GM21825 (cell line): Measurements from ENCODE around the gene DNAJC22.
"Not testable (repeated sequence)": the region's sequence is repeated elsewhere in the genome, so short reads cannot be mapped to it uniquely, and the experiment has no call there.

Source experiments
- ATAC-seq: cut with Tn5 transposase; IDR thresholded peaks from one replicate; pipeline ENCODE4 v1.9.1; 2021; ENCODE audit warnings: mild to moderate bottlenecking, moderate library complexity; ENCODE audit not compliant: unreplicated experiment

Gene DNAJC22

DNA sequence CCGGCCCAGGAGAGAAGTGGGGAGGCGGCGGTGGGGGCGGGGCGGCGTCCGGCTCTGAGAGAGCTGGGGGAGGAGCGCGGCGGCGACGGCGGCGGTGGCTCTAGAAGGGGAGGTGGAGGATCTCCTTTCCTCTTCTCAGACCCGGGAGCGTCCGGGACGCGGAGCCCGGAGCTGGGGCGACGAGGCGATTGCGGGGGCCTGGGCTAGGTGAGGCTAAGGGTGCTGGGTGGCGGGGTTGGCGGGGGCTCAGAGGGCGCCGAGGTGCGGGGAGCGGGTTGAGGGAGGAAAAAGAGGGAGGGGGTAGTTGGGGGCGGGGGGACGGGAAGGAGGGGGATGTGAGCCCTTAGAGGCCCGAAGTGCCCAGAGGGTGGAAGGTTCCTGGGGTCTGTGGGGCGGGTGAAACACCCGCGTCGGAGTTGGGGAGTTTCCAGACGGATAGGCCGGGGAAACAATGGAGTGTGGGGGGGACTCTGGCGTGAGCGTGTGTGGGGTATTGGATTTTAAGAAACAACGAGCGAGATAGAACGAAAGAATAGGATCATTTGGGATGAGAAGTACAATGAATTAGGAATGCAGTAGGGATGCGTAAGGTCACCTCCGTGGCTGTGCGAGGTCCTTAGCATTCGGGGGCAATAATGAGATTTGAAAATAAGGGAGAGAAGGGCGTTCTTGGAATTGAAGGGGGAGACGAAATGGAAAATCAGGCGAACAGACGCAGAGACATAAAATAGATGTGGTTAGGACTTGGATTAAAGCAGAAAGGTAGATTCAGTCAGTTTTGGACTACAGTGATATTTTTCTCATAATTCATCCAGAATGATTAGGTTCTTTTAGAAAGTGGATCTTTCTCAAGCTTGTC lies 20.9 kb downstream of the DNAJC22 start, which contains the start of gene SPATS2:
TSS of gene SPATS2 (plus strand) at position 82 of the 859 bp plus-strand sequence. CDS start 93,551 bp downstream, outside the sequence.
- ATAC-seq: peak; percentile 4

DNA sequence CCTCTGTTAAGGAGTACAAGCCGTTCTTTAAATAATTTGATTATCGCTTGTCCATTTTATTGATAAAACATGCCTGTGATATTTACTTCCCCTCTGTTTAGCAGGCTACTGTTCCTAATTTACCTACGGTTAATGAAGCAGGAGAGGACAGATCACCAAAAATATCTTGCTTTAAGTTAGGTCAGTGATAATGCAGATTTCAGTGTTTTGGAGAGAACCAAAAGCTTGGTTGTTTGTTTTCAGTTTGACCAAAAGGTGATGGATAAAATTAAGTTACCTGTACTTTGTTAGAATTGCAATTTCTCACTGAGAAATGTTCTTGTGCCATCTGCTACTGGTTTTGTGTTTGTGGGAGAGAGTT lies 21.5 kb downstream of the DNAJC22 start:
- no peak for ATAC-seq

DNA sequence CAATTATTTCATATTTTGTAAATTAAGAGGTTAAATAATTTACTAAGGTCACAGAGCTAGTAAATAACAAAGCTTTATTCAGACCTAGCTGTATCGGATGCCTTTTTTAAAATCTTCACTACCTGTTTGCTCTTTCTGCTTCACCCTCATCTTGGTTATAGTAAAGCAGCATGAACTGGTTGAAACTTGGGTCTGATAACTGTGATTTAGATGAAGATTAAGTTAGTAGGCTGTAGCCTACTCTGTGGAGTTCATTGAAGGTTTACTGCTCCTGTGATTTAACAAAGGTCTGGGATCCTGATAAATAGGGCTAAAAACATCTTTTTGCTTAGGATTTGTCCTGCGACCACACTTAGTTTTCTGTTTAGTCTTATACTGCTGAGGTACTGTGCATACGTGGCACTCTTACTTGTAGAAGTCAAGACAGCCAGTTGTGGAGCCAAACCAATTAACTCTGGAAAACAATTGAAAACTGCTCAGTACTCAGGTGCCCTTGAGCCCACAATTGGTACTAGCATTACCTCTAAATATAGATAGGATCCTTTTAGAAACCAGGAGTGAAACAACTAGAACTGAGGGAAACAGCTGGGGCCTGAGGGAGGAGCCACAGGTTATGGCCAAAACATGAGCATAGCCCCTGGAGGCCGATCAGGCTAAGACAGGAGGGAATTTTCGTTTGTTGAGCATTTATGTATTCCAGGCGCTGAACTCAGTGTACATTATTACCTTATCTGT lies 22.9 kb downstream of the DNAJC22 start:
- ATAC-seq: peak; percentile 43

DNA sequence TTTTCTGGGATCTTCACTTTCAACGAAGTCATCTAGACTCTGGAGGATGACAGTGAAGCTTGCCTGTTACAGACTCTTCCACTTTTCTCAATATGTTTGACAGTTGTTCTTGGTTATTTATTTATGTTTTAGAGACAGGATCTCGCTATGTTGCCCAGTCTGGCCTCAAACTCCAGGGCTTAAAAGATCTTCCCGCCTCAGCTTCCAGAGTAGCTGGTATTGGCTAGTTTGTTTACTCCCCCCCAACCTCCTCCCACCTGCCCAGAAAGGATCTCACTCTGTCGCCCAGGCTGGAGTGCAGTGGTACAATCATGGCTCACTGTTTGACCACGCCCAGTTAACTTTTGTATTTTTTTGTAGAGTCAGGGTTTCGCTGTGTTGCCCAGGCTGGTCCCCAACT lies 23.9 kb downstream of the DNAJC22 start:
- no peak for ATAC-seq

DNA sequence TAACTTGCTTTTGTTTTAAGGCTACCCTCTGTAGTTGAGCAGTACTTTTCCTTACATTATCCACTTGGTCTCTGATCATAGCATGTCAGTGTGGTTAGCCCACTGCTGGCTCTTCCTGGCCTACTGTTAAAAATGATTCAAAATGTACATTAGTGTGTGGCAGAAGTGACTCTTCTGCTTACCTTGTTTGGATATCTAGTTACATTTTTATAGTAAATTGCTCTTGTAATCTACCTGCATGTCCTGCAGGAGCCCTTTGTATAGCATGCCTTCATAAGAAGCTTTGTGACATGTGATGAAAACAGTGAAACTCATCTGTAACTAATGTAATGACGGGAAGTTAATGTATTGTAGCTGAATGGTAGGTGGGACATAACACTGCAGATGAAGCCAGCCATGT lies 28.7 kb downstream of the DNAJC22 start:
- no peak for ATAC-seq

DNA sequence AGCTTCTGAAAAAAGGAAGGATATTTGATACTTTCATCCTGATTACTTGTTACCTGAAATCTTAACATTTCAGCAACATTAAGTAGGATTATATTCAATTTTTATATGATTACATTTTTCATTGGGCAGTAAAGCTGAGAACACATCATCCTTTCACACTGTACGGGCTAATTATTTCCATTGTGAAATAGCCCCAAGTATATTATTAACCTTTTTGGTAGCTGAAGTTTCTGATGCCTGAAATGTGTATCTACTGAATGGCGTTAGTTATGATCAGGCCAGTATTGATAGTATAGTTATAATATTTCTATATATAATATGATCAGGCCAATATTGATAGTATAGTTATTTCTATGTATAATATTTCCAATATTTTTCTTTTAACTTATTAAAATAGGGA lies 30.7 kb downstream of the DNAJC22 start:
- no peak for ATAC-seq

DNA sequence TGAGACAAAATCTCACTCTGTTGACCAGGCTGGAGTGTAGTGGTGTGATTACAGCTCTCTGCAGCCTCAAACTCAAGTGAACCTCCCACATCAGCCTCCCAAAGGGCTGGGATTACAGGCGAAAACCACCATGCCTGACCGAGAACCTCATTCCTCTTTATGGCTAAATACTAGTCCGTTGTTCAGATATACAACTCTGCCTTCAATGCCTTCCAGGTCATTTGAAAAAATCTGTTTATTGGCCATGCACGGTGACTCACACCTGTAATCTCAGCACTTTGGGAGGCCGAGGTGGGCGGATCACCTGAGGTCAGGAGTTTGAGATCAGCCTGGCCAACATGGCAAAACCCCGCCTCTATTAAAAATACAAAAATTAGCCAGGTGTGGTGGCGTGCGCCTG lies 33.5 kb downstream of the DNAJC22 start:
- not testable (repeated sequence) for ATAC-seq

DNA sequence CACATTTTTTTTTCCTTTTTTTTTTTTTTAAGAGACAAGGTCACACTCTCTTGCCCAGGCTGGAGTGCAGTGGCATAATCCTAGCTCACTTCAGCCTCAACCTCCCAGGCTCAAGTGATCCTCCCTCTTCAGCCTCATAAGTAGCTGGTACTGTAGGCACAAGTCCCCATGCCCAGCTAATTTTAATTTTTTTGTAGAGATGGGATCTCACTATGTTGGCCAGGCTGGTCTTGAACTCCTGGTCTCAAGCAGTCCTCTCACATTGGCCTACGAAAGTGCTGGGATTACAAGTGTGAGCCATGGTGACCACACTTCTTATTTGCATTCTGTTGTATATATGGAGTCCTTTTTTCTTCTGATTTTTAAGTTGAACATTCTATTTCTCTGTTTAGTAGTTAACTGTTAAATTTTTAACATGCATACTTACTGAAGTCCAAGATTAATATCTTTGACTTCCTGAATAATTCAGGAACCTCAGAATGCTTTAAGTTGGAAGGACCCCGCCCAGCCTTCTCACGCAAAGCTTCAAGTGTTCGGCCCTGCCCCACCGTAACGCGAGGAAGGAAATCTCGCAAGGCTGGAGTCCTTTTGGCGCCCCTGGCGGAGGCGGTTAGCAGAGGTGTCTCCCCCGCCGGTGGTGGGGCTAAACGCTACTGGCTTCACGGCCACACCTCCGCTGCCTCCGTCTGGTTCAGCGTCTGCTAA lies 42.1 kb downstream of the DNAJC22 start:
- ATAC-seq: no peak

DNA sequence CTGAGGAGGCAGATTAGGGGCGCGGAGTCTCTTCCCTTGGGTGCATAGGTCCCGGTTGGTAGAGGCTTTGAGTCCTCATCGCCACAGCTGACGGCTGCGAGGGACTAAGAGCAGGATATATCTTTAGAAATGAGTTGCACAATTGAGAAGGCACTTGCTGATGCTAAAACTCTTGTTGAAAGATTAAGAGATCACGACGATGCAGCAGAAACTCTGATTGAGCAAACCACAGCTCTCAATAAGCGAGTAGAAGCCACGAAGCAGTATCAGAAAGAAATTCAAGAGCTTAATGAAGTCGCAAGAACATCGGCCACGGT lies 42.7 kb downstream of the DNAJC22 start:
- no peak for ATAC-seq

DNA sequence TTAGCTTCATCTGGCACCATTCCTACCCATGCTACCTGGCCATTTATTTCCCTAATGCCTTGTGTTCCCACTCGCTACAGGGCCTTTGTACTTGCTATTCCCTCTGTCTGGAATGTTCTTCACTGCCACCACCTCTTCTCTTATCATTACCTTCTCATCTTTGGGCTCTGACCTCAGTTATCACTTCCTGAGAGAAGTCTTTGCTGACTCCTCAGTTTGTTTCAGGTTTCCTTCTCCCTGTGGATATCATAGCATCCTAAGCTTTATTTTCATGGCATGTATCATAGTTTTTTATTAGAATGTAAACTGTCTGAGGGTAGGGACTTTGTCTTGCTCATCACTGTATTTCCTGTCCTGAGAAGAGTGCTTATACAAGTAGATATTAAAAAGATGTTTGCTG lies 50.3 kb downstream of the DNAJC22 start:
- no peak for ATAC-seq

DNA sequence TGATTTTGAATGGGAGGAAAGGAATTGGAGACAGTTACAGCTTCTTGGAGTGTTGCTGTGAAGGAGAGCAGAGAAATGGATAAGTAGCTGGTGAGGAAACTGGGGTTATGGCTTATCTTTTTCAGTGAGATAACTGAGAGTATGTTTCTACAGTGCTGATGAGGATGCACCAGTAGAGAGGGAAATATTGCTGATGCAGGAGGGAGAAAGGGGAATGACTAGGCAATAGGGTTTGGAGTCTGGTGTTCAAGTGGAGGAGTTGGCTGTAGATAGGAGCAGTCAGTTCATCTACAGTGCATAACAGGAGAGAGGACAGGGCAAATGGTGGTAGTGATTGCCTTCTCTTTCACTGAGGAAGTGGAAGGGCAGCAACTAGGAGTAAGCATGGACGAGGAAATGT lies 53.6 kb downstream of the DNAJC22 start:
- ATAC-seq: no peak
